B cell (primary cell): ENCODE data around the gene GALNT18. TPM values are rescaled to one million over a fixed set of nuclear protein-coding genes. Genes with fewer than 3 reads are reported as not detected.

ENCODE experiments used
- ATAC-seq: fragments of 200-7000 bp; cut with Tn5 transposase; one replicate; pipeline ENCODE4 v1.10.0; 2021; ENCODE audit warnings: low read depth, mild to moderate bottlenecking, moderate number of reproducible peaks, moderate library complexity
- CTCF ChIA-PET: fragments of 350-600 bp; sonication (Branson Sonifier 250); formaldehyde crosslinking; loops from one replicate; lab custom pipeline; 2021; ENCODE audit warnings: antibody characterized with exemption, inconsistent platforms; lab: Charles Lee
- POLR2A ChIA-PET: fragments of 350-600 bp; sonication (Branson Sonifier 250); formaldehyde crosslinking; loops from one replicate; lab custom pipeline; 2021; ENCODE audit warnings: antibody characterized with exemption; lab: Charles Lee
- DNase-seq: peaks from one replicate; pipeline ENCODE4 v3.0.0; 2013
- H2AFZ ChIP-seq: 2 replicates; pipeline ENCODE4 v1.6.1; 2012; ENCODE audit warnings: mild to moderate bottlenecking, low read depth, low read length; ENCODE audit not compliant: insufficient read depth, poor library complexity, severe bottlenecking
- H3K27ac ChIP-seq, 2 donors: 1 replicate in 1 of 2; 2 replicates in 1 of 2; pipeline ENCODE4 v1.5.1; 2012 to 2013; ENCODE audit warnings: low read length in 2 of 2, mild to moderate bottlenecking in 2 of 2, moderate library complexity in 1 of 2
- H3K27me3 ChIP-seq, 4 experiments: fragments of 200-600 bp in 1 of 4; sonication (generic) in 1 of 4; replicated peaks in 1 of 4; 1 replicate in 2 of 4; 2 replicates in 2 of 4; pipeline versions ENCODE4 v1.6.1 to v1.7.0; 2013 to 2016; ENCODE audit warnings: low read length in 3 of 4, mild to moderate bottlenecking in 2 of 4, mixed read lengths in 1 of 4, moderate library complexity in 1 of 4; ENCODE audit not compliant: insufficient read depth in 4 of 4, control insufficient read depth in 3 of 4; ENCODE audit errors: control extremely low read depth in 1 of 4
- H3K36me3 ChIP-seq, 2 experiments: replicated peaks in 1 of 2; 1 replicate in 1 of 2; 2 replicates in 1 of 2; pipeline versions ENCODE4 v1.6.1 to v1.7.1; 2013; ENCODE audit warnings: low read length in 1 of 2; ENCODE audit not compliant: insufficient read depth in 2 of 2, control insufficient read depth in 1 of 2; ENCODE audit errors: control extremely low read depth in 1 of 2, extremely low read depth in 1 of 2
- H3K4me1 ChIP-seq, 2 donors: fragments of 200-600 bp in 1 of 2; sonication (generic) in 1 of 2; 1 replicate in 1 of 2; 2 replicates in 1 of 2; pipeline versions ENCODE4 v1.5.1 to v1.6.1; 2013 to 2017; ENCODE audit warnings: low read length in 2 of 2; ENCODE audit not compliant: control insufficient read depth in 2 of 2, insufficient read depth in 2 of 2
- H3K4me2 ChIP-seq: replicated peaks from 2 replicates; pipeline ENCODE3; 2012; ENCODE audit warnings: mild to moderate bottlenecking, low read depth, low read length; ENCODE audit not compliant: poor library complexity, severe bottlenecking
- H3K4me3 ChIP-seq, 5 experiments: fragments of 200-600 bp in 1 of 5; sonication (generic) in 1 of 5; 1 replicate in 3 of 5; 2 replicates in 2 of 5; pipeline versions ENCODE4 v1.5.1 to v1.7.0; 2011 to 2016; ENCODE audit warnings: low read length in 4 of 5, mild to moderate bottlenecking in 4 of 5, low read depth in 2 of 5, control low read depth in 1 of 5, moderate library complexity in 1 of 5; ENCODE audit not compliant: insufficient read depth in 1 of 5; ENCODE audit errors: control extremely low read depth in 1 of 5, extremely low read depth in 1 of 5
- H3K79me2 ChIP-seq: fragments of 200-600 bp; sonication (generic); one replicate; pipeline ENCODE4 v1.6.0; 2016; ENCODE audit warnings: low read length; ENCODE audit not compliant: control insufficient read depth, insufficient read depth
- H3K9ac ChIP-seq: fragments of 200-600 bp; sonication (generic); 2 replicates; pipeline ENCODE4 v1.6.1; 2017; ENCODE audit warnings: mild to moderate bottlenecking, low read length, moderate library complexity
- H3K9me3 ChIP-seq, 3 donors: one replicate each; pipeline versions ENCODE4 v1.6.1 to v1.7.1; 2013; ENCODE audit warnings: low read length in 2 of 3; ENCODE audit not compliant: control insufficient read depth in 2 of 3, insufficient read depth in 1 of 3; ENCODE audit errors: control extremely low read depth in 1 of 3
- H4K20me1 ChIP-seq: 2 replicates; pipeline ENCODE4 v1.6.0; 2012; ENCODE audit warnings: mild to moderate bottlenecking, low read length; ENCODE audit not compliant: insufficient read depth, control insufficient read depth, poor library complexity, severe bottlenecking
- H3K27ac Mint-ChIP-seq: one replicate; pipeline ENCODE4 v1.8.0; 2021; ENCODE audit warnings: mixed read lengths
- H3K27me3 Mint-ChIP-seq: one replicate; pipeline ENCODE4 v1.8.0; 2021; ENCODE audit warnings: mixed read lengths
- H3K4me1 Mint-ChIP-seq: one replicate; pipeline ENCODE4 v1.8.0; 2021; ENCODE audit warnings: mixed read lengths
- H3K4me3 Mint-ChIP-seq: one replicate; pipeline ENCODE4 v1.8.0; 2021; ENCODE audit warnings: mixed read lengths
- H3K9me3 Mint-ChIP-seq: one replicate; pipeline ENCODE4 v1.8.0; 2022; ENCODE audit warnings: mixed read lengths; ENCODE audit not compliant: insufficient read depth
- EZH2 ChIP-seq: IDR thresholded peaks from 2 replicates; pipeline ENCODE4 v1.6.1; 2012; ENCODE audit warnings: borderline replicate concordance, low read depth, mild to moderate bottlenecking, moderate library complexity, low read length; ENCODE audit not compliant: insufficient read depth, poor library complexity, severe bottlenecking
- WGBS: methylation state at CpG from one replicate; pipeline ENCODE4 v1.1.5; 2013; ENCODE audit warnings: missing lambda C conversion rate; ENCODE audit not compliant: insufficient coverage; 5-methylcytosine and 5-hydroxymethylcytosine counted together
- intact Hi-C: fragments of 100-400 bp; cut with micrococcal nuclease; formaldehyde crosslinking; loops from one replicate; pipeline ENCODE4 v1.10.0; 2022
- polyA plus RNA-seq: library from polyadenylated mRNA; depleted of rRNA; stranded (reverse); fragments of >200 nt; gene quantifications from 2 replicates; pipeline ENCODE4 v1.2.3, GENCODE V29; 2012
- total RNA-seq, 2 donors: library from RNA; stranded (reverse); fragments of 120-200 nt in 1 of 2; gene quantifications; 1 replicate in 1 of 2; 2 replicates in 1 of 2; pipeline versions ENCODE4 v1.2.3 to v1.2.4, GENCODE V29; 2013 to 2022
- TF ChIP-seq, protein P1 (sequence below): fragments of 200-600 bp; IDR thresholded peaks from one replicate; pipeline ENCODE4 v1.8.0; 2022; ENCODE audit warnings: antibody characterized with exemption, mild to moderate bottlenecking

The GALNT18 gene
- total and polyA plus RNA-seq, 2 donors (not counting 1 experiment from before 2014, with no cell fraction given) = not detected

DNA sequence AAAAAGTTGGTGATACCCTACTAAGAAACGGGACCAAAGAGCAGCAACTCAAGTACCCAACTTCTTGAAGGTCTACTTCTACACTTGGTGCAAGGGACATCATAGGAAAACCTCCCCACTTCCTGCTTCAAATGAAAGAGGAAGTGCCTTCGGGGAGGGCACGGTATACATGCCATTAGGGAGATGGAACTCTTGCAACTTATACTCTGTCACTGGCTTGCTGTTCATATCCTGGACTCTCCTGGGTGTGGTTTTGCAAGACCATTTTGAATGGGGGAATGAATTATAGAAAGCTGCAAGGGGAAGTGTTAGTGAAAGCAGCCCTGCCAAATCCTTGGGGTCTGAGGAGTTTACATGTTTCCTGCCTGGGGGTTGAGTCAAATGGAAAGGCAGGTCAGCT is 310.6 kb downstream of the GALNT18 start:
- no peak overlapping the region for H3K4me3 ChIP-seq
- intact Hi-C loops = no loop called here
- H3K27ac Mint-ChIP-seq = no peak overlapping the region
- peaks cover 0 to 7% (median 6%) of the 10 kb centered on the region in 3 donors for H3K9me3 ChIP-seq
- H2AFZ ChIP-seq = no peak overlapping the region
- no peaks in the 10 kb centered on the region for H3K27me3 ChIP-seq
- no peak overlapping the region for H3K4me2 ChIP-seq
- H4K20me1 ChIP-seq = no peaks in the 10 kb centered on the region
- no peak overlapping the region for H3K9ac ChIP-seq
- H3K27ac ChIP-seq = no peak overlapping the region
- CTCF ChIA-PET = interaction anchor here (1.1 kb wide), 1 partner anchor 11 kb away, joined by 4 read pairs; no protein-coding TSS in a partner anchor
- H3K4me3 Mint-ChIP-seq = no peak overlapping the region
- no peaks in the 10 kb centered on the region for H3K27me3 Mint-ChIP-seq
- ATAC-seq (no peak), DNase-seq (no peak)
- WGBS = no CpG with 5 or more reads among the region's 3 CpGs
- no peaks in the 10 kb centered on the region for H3K79me2 ChIP-seq
- no peak for TF ChIP-seq EZH2
- TF ChIP-seq, protein P1, sequence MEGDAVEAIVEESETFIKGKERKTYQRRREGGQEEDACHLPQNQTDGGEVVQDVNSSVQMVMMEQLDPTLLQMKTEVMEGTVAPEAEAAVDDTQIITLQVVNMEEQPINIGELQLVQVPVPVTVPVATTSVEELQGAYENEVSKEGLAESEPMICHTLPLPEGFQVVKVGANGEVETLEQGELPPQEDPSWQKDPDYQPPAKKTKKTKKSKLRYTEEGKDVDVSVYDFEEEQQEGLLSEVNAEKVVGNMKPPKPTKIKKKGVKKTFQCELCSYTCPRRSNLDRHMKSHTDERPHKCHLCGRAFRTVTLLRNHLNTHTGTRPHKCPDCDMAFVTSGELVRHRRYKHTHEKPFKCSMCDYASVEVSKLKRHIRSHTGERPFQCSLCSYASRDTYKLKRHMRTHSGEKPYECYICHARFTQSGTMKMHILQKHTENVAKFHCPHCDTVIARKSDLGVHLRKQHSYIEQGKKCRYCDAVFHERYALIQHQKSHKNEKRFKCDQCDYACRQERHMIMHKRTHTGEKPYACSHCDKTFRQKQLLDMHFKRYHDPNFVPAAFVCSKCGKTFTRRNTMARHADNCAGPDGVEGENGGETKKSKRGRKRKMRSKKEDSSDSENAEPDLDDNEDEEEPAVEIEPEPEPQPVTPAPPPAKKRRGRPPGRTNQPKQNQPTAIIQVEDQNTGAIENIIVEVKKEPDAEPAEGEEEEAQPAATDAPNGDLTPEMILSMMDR = no peak
- POLR2A ChIA-PET = no interaction called here
- H3K36me3 ChIP-seq = no peaks in the 10 kb centered on the region
- no peaks in the 10 kb centered on the region for H3K4me1 ChIP-seq
- H3K4me1 Mint-ChIP-seq = peaks cover 4% of the 10 kb centered on the region
- no peaks in the 10 kb centered on the region for H3K9me3 Mint-ChIP-seq

DNA sequence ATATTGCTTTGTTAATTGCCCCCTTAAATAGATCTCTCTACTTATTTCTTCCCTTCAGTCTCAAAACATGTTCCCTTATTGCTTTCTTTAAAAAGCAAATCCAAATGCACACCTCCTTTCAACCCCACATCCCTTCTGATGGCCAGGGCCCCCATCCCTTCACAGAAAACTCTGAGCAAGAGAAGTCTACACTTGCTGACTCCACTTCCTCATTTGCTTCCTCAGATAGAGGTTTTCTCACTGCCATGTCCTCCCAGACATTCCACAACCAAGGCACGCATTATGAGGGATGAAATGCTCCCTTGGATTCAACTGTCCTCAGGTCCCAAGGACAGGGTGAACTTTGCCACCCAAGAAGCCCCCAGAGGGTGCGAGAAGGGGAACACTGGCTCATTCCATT is 311.9 kb downstream of the GALNT18 start:
- peaks cover 4% of the 10 kb centered on the region for H3K4me1 Mint-ChIP-seq
- H3K9me3 ChIP-seq = peaks cover 0 to 7% (median 6%) of the 10 kb centered on the region in 3 donors
- DNase-seq = no peak
- no peaks in the 10 kb centered on the region for H4K20me1 ChIP-seq
- intact Hi-C loops = no loop called here
- no peaks in the 10 kb centered on the region for H3K27me3 Mint-ChIP-seq
- no peak overlapping the region for H2AFZ ChIP-seq
- H3K36me3 ChIP-seq = no peaks in the 10 kb centered on the region
- no peak overlapping the region for H3K4me3 ChIP-seq
- H3K27me3 ChIP-seq = no peaks in the 10 kb centered on the region
- no peaks in the 10 kb centered on the region for H3K4me1 ChIP-seq
- no peaks in the 10 kb centered on the region for H3K9me3 Mint-ChIP-seq
- ChIA-PET CTCF (no interaction called here), POLR2A (no interaction called here)
- no peak for ATAC-seq
- no peak overlapping the region for H3K27ac Mint-ChIP-seq
- no peak overlapping the region for H3K4me2 ChIP-seq
- WGBS = 94% methylated on average over 2 of the region's 2 CpGs
- no peak overlapping the region for H3K4me3 Mint-ChIP-seq
- H3K27ac ChIP-seq = no peak overlapping the region
- no peaks in the 10 kb centered on the region for H3K79me2 ChIP-seq
- TF ChIP-seq, protein P1 = no peak
- no peak overlapping the region for H3K9ac ChIP-seq
